CD4-positive, alpha-beta T cell treated with Interleukin-1 beta for 1 hour (primary cell): ENCODE data around the gene MGST2.

Experiments used
- DNase-seq, 2 donors: peaks; one replicate each; pipeline ENCODE4 v3.0.0-alpha.2; 2020 to 2022

The MGST2 gene

GRCh38 chr4:139744232-139744631 is 78.6 kb downstream of the MGST2 start:
- no peak for DNase-seq

GRCh38 chr4:139745111-139745639 is 79.6 kb downstream of the MGST2 start:
- DNase-seq, result no peak

- no peak for DNase-seq
These were observed 81.0 kb downstream of the MGST2 start for GRCh38 chr4:139746431-139747171.

GRCh38 chr4:139749338-139749737 is 83.7 kb downstream of the MGST2 start:
- DNase-seq, result no peak

GRCh38 chr4:139749835-139750498 is 84.3 kb downstream of the MGST2 start:
- no peak for DNase-seq

- DNase-seq, result no peak
These were observed 88.1 kb downstream of the MGST2 start for GRCh38 chr4:139753686-139754085.
